ENCODE data around the gene CYP2J2.

CYP2J2 gene

DNA sequence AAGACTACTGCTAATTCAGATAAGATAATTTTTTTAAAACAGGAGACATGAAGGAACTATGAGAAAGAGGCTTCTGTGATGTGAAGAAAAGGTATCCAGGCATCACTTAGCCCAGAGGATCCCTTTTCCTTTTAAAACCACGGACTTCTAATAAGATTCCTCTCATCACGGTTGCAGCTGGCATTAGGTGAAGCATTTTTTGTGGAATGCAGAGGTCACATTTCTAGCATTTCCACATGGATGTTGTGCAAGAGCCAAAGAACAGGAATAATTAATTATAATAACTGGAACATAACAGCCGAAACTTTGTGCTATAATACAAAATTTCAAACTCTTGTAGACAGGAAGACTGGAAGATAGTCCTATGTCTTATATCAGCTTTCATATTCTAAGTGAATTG is 27.6 kb downstream of the CYP2J2 start:
- H3K4me3 ChIP-seq (ENCODE audit: low read depth, low read length) = no peak overlapping the region
- no peaks in the 10 kb centered on the region for H3K79me2 ChIP-seq (ENCODE audit: control insufficient read depth, insufficient read depth, low read length, unreplicated experiment)
- no peak overlapping the region for H3K27ac ChIP-seq (ENCODE audit: low read depth, low read length)
- H2AFZ ChIP-seq (ENCODE audit: low read length, unreplicated experiment) = no peak overlapping the region
- H3K36me3 ChIP-seq (ENCODE audit: insufficient read depth, low read length) = no peaks in the 10 kb centered on the region
- no peaks in the 10 kb centered on the region for H3K4me1 ChIP-seq (ENCODE audit: control insufficient read depth, insufficient read depth, low read length, unreplicated experiment)
- H3K27me3 ChIP-seq (ENCODE audit: insufficient read depth, low read length) = no peaks in the 10 kb centered on the region

DNA sequence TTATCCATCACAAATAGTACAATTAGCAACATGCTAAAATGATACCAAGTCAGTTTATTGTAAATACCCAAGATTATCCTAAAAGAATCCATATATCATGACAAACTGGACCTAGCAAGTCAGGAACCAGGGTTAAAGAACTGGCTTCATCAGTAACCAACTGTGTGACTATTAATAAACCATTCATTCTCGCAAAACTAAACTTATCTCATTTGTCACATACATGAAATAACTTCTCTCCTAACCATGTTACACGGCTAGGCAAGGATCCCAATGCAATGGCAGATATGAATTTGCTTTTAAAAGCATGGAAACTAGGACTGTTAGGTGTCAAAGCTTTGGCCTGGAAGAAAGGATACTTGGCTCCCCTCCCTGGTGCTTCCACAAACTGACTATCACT is 29.4 kb downstream of the CYP2J2 start:
- Histone ChIP-seq H3K4me3 (ENCODE audit: low read depth, low read length) (no peak overlapping the region), H3K79me2 (ENCODE audit: control insufficient read depth, insufficient read depth, low read length, unreplicated experiment) (no peaks in the 10 kb centered on the region)

DNA sequence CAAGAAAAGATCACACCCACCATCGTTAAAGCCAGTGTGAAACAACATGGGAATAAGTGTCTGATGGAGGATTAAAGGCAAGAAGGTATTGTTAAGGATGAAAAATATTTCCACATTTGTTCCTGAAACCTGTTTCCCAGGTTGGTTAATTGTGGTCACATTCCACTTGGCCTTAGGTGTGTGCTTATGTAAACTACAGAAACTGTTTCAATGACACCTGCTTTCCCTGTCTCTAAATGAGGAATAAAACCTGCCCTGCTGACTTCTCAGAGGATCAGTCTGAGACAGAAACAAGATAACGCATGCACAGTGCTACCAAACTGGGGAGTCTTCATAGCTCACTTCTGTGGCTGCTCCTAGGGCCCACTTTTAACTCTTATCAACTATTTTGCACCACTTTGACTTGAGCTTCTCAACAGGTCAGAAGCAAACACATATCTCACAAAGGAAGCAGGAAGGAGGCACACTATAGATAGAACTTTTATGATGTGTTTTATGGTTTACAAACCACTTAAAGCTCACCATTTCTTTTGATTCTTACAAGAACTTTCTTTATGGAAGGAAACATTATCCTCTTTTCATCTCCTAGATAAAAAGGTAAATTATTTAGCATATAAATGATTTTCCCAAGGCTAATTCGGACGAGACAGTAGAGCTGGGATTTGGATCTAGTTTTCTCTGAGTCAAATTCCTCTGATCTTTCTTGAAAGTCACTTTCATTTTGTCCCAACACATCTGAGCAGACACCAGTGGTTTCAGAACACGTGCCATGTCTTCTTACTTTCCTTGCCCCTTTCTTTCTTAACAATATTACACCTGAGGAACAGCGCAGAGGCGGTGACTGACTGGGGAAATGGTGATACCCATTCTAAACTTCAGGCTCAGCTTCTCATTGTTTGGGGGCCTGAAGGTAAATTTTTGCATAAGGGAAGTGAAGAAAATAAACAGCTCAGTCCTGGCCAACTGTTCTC is 33.4 kb downstream of the CYP2J2 start:
- H2AFZ ChIP-seq (ENCODE audit: low read length, unreplicated experiment) = no peak overlapping the region
- H3K4me3 ChIP-seq (ENCODE audit: low read depth, low read length) = no peak overlapping the region
- H3K36me3 ChIP-seq (ENCODE audit: insufficient read depth, low read length) = no peaks in the 10 kb centered on the region
- no peak overlapping the region for H3K27ac ChIP-seq (ENCODE audit: low read depth, low read length)
- H3K4me1 ChIP-seq (ENCODE audit: control insufficient read depth, insufficient read depth, low read length, unreplicated experiment) = no peaks in the 10 kb centered on the region
- H3K27me3 ChIP-seq (ENCODE audit: insufficient read depth, low read length) = no peaks in the 10 kb centered on the region; the same call in 1 of the 2 replicates
- no peaks in the 10 kb centered on the region for H3K79me2 ChIP-seq (ENCODE audit: control insufficient read depth, insufficient read depth, low read length, unreplicated experiment)

More for the DNA sequence above, 29.4 kb downstream of the CYP2J2 start:
- Histone ChIP-seq H3K27ac (ENCODE audit: low read depth, low read length) (no peak overlapping the region), H3K27me3 (ENCODE audit: insufficient read depth, low read length) (no peaks in the 10 kb centered on the region), H3K4me1 (ENCODE audit: control insufficient read depth, insufficient read depth, low read length, unreplicated experiment) (no peaks in the 10 kb centered on the region), H2AFZ (ENCODE audit: low read length, unreplicated experiment) (no peak overlapping the region), H3K36me3 (ENCODE audit: insufficient read depth, low read length) (no peaks in the 10 kb centered on the region)

DNA sequence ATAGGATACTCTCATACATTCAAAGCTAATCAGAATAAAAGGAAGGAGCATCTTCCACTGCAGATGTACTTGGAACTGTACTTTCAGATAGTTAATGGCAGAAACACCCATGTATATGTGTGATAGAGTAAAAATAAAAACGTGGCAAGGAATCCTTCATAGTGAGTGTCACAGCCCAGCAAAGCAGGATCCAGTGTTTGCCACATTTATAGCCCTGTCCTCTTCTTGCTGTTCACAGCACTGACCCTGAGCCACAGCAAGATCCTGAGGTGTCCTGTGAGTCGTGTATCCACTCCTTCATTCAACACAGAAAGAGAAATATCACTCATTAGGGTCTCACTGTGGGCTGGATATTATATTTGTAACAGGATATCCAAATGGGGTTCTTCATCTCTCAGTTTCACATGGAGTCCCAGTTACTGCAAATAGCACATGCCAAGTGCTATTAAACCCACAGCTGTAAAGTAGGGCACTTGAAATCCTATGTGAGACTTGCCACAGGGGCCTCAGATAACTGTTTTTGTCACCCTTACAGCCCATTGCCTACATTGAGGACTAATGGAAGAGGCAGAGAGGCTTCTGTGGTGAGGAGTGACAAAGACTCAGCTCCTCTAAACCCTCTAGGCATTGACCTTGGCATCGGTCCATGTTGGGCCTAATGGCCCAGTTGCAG is 41.3 kb downstream of the CYP2J2 start:
- Histone ChIP-seq H3K4me1 (ENCODE audit: control insufficient read depth, insufficient read depth, low read length, unreplicated experiment) (no peaks in the 10 kb centered on the region), H3K4me3 (ENCODE audit: low read depth, low read length) (no peak overlapping the region), H3K27me3 (ENCODE audit: insufficient read depth, low read length) (peaks cover 36% of the 10 kb centered on the region), H3K27ac (ENCODE audit: low read depth, low read length) (no peak overlapping the region), H2AFZ (ENCODE audit: low read length, unreplicated experiment) (no peak overlapping the region), H3K79me2 (ENCODE audit: control insufficient read depth, insufficient read depth, low read length, unreplicated experiment) (no peaks in the 10 kb centered on the region), H3K36me3 (ENCODE audit: insufficient read depth, low read length) (no peaks in the 10 kb centered on the region)

DNA sequence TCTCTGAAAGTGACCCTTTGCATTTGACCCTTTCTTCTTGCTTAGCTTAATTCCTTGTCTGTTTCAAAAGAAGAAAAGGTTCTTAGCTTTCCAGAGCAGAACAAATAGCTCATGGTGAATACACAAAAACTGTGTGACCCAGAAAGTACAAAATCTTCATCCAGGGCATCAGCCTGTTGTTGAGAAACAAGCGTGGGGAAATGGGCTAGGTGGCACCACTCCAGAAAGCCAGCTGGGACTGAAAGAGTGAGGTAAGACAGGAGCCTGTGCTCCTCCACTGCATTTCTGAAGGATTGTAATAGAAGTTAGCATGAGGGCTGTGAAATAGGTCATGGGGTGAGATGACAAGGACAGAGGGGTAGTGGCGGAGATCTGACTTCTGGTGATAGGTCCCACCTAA is 45.8 kb downstream of the CYP2J2 start:
- Histone ChIP-seq H3K36me3 (ENCODE audit: insufficient read depth, low read length) (no peaks in the 10 kb centered on the region), H3K79me2 (ENCODE audit: control insufficient read depth, insufficient read depth, low read length, unreplicated experiment) (no peaks in the 10 kb centered on the region), H3K4me3 (ENCODE audit: low read depth, low read length) (no peak overlapping the region), H3K27me3 (ENCODE audit: insufficient read depth, low read length) (peaks cover 28% of the 10 kb centered on the region), H2AFZ (ENCODE audit: low read length, unreplicated experiment) (no peak overlapping the region), H3K27ac (ENCODE audit: low read depth, low read length) (no peak overlapping the region), H3K4me1 (ENCODE audit: control insufficient read depth, insufficient read depth, low read length, unreplicated experiment) (no peaks in the 10 kb centered on the region)

DNA sequence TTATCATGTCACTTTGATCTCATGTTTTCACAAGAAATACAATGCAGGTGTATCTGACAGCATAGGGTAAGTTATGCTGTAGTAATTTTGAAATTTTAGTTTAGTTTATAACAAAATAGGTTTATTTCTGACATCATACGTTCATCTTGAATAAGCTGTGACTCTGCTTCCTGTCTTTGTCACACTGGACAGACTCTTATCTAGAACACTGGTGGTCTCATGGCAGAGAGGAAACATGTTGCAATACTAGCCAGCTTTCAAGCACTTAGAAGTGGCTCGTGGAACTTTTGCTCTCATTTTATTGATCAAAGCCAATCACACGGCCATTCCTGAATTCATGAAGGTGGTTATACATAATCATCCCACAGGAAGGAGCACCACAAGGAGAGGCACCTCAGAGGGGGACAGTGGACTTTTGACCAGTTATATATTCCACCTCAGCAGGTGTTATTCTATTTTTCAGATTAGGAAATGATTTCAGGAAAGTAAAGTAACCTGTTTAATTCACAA is 46.5 kb downstream of the CYP2J2 start:
- Histone ChIP-seq H3K4me3 (ENCODE audit: low read depth, low read length) (no peak overlapping the region), H2AFZ (ENCODE audit: low read length, unreplicated experiment) (no peak overlapping the region), H3K79me2 (ENCODE audit: control insufficient read depth, insufficient read depth, low read length, unreplicated experiment) (no peaks in the 10 kb centered on the region), H3K36me3 (ENCODE audit: insufficient read depth, low read length) (no peaks in the 10 kb centered on the region), H3K4me1 (ENCODE audit: control insufficient read depth, insufficient read depth, low read length, unreplicated experiment) (no peaks in the 10 kb centered on the region), H3K27ac (ENCODE audit: low read depth, low read length) (no peak overlapping the region), H3K27me3 (ENCODE audit: insufficient read depth, low read length) (peaks cover 24% of the 10 kb centered on the region)

DNA sequence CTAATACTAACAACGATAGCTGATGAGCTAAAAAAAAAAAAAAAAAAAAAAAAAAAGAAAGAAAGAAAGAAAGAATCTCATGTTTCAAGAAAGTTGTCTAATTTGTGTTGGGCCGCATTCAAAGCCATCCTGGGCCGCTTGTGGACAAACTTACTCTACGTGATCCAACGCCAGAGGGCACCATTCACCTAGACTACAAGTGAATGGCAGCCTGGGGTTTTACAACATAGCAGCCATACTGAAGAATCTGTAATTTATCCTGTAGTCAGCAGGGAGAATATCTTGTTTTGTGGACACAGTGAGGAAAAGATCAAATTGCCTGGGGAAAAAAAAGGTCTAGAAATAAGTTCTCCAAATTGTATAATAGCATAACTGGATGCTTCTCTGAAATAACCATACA is 47.0 kb downstream of the CYP2J2 start:
- Histone ChIP-seq H3K36me3 (ENCODE audit: insufficient read depth, low read length) (no peaks in the 10 kb centered on the region), H3K27ac (ENCODE audit: low read depth, low read length) (no peak overlapping the region), H3K27me3 (ENCODE audit: insufficient read depth, low read length) (peaks cover 19% of the 10 kb centered on the region), H3K4me1 (ENCODE audit: control insufficient read depth, insufficient read depth, low read length, unreplicated experiment) (no peaks in the 10 kb centered on the region), H2AFZ (ENCODE audit: low read length, unreplicated experiment) (no peak overlapping the region), H3K4me3 (ENCODE audit: low read depth, low read length) (no peak overlapping the region), H3K79me2 (ENCODE audit: control insufficient read depth, insufficient read depth, low read length, unreplicated experiment) (no peaks in the 10 kb centered on the region)

DNA sequence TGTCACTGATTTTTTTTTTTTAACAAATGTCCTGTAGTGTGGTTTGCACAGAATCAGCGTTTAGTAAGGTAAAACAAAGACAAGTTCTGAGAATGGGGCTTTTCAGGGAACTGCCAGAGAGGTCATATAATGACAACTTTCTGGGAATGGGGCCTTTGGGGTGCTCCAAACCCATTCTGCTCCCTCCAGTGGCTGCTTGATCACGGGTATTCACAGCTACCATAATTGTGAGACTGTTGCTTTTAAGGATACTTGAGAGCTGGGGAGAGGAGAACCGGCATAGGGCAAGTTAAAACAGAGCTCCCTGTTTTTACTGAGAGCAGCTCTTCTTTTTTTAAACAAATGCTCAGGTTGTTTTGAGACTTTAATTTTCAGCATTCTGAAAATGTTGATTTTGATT is 48.2 kb downstream of the CYP2J2 start:
- H3K36me3 ChIP-seq (ENCODE audit: insufficient read depth, low read length) = no peaks in the 10 kb centered on the region
- no peak overlapping the region for H3K27ac ChIP-seq (ENCODE audit: low read depth, low read length)
- H3K4me3 ChIP-seq (ENCODE audit: low read depth, low read length) = no peak overlapping the region
- no peaks in the 10 kb centered on the region for H3K79me2 ChIP-seq (ENCODE audit: control insufficient read depth, insufficient read depth, low read length, unreplicated experiment)
- H3K4me1 ChIP-seq (ENCODE audit: control insufficient read depth, insufficient read depth, low read length, unreplicated experiment) = no peaks in the 10 kb centered on the region
- no peak overlapping the region for H2AFZ ChIP-seq (ENCODE audit: low read length, unreplicated experiment)
- peaks cover 12% of the 10 kb centered on the region for H3K27me3 ChIP-seq (ENCODE audit: insufficient read depth, low read length)

DNA sequence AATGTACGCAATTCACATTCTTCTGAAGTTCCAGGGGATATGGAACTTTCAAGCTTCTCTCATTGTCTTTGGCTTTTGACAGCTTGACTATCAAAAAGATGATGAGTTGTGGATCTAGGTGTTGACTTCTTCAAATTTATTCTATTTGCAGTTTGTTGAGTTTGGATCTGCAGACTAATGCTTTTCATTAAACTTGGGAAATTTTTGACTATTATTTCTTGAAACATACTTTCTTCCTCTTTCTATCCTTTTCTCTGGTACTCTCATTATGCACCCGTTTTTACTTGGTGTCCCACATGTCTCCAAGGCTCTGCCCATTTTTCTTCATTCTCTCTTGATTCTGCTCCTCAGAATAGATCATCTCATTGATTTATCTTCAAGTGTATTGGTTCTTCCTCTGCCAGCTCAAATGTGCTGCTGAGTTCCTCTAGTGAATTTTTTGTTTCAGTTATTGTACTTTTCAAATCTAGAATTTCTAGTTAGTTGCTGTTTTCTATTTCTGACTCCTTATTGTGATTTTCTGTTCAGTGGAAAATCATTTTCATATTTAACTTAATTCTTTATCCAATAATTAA is 49.4 kb downstream of the CYP2J2 start:
- Histone ChIP-seq H3K27ac (ENCODE audit: low read depth, low read length) (no peak overlapping the region), H3K4me1 (ENCODE audit: control insufficient read depth, insufficient read depth, low read length, unreplicated experiment) (no peaks in the 10 kb centered on the region), H3K4me3 (ENCODE audit: low read depth, low read length) (no peak overlapping the region), H3K27me3 (ENCODE audit: insufficient read depth, low read length) (peaks cover 12% of the 10 kb centered on the region), H2AFZ (ENCODE audit: low read length, unreplicated experiment) (no peak overlapping the region), H3K79me2 (ENCODE audit: control insufficient read depth, insufficient read depth, low read length, unreplicated experiment) (no peaks in the 10 kb centered on the region), H3K36me3 (ENCODE audit: insufficient read depth, low read length) (no peaks in the 10 kb centered on the region)

DNA sequence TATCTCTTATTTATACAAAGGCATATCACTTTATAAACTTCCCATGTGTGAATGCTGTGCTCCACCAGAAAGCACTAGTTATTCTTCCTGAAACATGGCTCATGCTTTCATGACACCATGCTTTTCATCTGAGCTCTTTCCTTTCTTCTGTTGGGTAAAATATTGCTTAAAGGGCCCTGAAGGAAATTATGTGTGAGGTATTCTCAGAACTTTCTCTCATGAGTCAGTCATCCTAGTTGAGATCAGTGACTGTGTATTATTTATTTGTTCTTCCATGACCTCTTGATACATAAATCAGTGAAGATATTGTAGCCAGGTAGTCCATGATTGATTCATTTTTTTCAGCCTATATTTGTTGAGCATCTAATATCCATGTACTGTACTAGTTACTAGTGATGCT is 54.8 kb downstream of the CYP2J2 start:
- Histone ChIP-seq H3K4me1 (ENCODE audit: control insufficient read depth, insufficient read depth, low read length, unreplicated experiment) (no peaks in the 10 kb centered on the region), H3K27ac (ENCODE audit: low read depth, low read length) (no peak overlapping the region), H2AFZ (ENCODE audit: low read length, unreplicated experiment) (no peak overlapping the region), H3K79me2 (ENCODE audit: control insufficient read depth, insufficient read depth, low read length, unreplicated experiment) (no peaks in the 10 kb centered on the region), H3K4me3 (ENCODE audit: low read depth, low read length) (no peak overlapping the region), H3K27me3 (ENCODE audit: insufficient read depth, low read length) (0 out of 2 replicates have a peak, but pooled peaks cover 9% of the 10 kb centered on the region), H3K36me3 (ENCODE audit: insufficient read depth, low read length) (no peaks in the 10 kb centered on the region)
